GM12874 (cell line): ENCODE results near the gene STAT2.

Source experiments
- CTCF ChIP-seq: IDR thresholded peaks from 2 replicates; pipeline ENCODE4 v1.5.1; 2011; ENCODE audit warnings: low read depth, mild to moderate bottlenecking, control low read depth, low read length, moderate library complexity; ENCODE audit not compliant: insufficient read depth

STAT2 gene

GRCh38 chr12:56346675-56347074, 13.2 kb downstream of the STAT2 start:
- TF ChIP-seq CTCF, result 0 out of 2 replicates have a peak, but pooled peaks have one; percentile 23

- TF ChIP-seq CTCF, result no peak
These were observed 18.3 kb downstream of the STAT2 start for GRCh38 chr12:56341616-56342015.

DNA sequence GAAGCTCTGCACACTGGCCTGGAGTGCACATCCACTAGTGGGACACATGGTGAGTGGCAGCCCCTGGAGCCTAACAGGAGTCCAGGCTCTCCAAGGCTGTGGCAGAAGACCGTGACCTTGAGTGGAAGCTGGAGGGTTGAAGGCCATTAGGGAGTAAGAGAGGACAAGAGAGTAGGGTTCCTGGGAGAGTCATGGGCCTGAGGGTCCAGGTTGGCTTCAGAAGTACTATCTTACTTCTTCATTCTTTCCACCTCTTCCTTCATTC, 20.8 kb downstream of the STAT2 start:
- TF ChIP-seq CTCF, result no peak

- TF ChIP-seq CTCF, result no peak
These were observed 21.4 kb downstream of the STAT2 start, which contains the start of gene IL23A for GRCh38 chr12:56338308-56339157. Gene IL23A, plus strand, starts transcription at chr12:56338884. Its CDS starts 161 bp downstream, at chr12:56339045.

DNA sequence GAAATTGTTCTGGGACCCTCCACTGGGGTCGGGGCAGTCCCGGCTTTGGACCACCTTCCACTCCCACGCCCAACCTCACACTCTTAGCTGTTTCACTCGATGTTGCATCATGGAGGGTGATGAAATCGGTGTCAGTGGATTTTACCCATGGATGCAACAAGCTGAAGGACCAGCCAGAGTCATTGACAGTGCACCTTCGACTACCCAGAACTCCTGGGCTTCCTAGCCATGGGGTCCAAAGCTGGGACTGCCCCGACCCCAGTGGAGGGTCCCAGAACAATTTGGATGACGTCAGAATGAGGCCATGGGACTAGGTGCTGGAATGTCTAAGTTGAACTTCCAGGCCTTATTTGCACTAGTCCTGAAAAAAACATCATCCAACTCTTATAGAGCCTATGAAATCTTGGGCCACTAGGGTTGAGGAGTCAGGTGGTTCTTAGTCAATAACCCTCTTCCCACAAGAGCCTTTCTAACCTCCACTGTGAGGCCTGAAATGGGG, 22.1 kb downstream of the STAT2 start:
- no peak for TF ChIP-seq CTCF

DNA sequence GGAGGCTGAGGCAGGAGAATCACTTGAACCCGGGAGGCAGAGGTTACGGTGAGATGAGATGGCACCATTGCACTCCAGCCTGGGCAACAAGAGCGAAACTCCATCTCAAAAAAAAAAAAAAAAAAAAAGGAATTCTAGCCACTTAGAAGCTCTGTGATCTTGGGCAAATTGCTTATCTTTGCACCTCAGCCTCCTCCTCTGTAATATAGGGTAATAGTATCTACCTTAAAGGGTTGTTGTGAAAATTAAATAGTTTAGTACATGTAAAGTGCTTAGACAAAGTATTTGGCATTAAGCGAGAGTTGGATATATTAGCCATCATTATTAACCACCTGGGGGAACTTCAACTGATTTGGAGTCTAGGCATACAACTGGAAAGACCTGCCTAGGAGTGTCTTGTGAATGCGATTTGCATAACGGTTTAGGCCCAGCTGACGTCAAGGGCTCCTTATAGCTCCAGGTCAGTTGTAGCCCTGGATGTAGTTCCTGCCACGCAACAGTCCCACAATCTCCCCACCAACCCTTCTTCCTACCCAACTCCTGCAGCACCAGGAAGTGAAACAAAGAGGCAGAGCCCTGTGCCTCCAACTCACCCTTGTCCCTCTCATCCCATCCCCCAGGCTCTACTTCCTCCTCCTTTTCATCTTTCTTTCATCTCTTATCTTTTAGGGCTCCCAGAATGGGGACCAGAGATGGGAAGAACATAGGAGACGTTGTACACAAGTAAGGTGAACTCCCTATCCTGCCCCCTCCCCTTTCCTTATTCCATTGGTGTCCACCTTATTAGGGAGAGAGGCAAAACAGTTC, 23.3 kb downstream of the STAT2 start:
- TF ChIP-seq CTCF, result no peak

GRCh38 chr12:56334490-56334793, 25.5 kb downstream of the STAT2 start:
- TF ChIP-seq CTCF, result no peak
